H9 (cell line): ENCODE measurements around the gene SEC14L5. TPM values are rescaled to one million over a fixed set of nuclear protein-coding genes. Genes with fewer than 3 reads are reported as not detected.

ENCODE experiments used
- DNase-seq: peaks from one replicate; pipeline ENCODE4 v3.0.0-alpha.2; 2017
- H2AFZ ChIP-seq: one replicate; pipeline ENCODE4 v1.6.1; 2013; ENCODE audit warnings: mild to moderate bottlenecking, low read length, control low read depth, moderate library complexity
- H2AK5ac ChIP-seq: 2 replicates; pipeline ENCODE4 v1.6.1; 2013; ENCODE audit warnings: low read length, control low read depth, mixed read lengths; ENCODE audit not compliant: insufficient read length
- H2BK120ac ChIP-seq: one replicate; pipeline ENCODE4 v1.6.1; 2013; ENCODE audit warnings: low read depth, mild to moderate bottlenecking, low read length, control low read depth, inconsistent platforms; ENCODE audit not compliant: poor library complexity, severe bottlenecking
- H2BK12ac ChIP-seq: 2 replicates; pipeline ENCODE4 v1.6.1; 2013; ENCODE audit warnings: low read length, control low read depth, mixed read lengths, low read depth; ENCODE audit not compliant: insufficient read length
- H2BK15ac ChIP-seq: 2 replicates; pipeline ENCODE4 v1.6.1; 2013; ENCODE audit warnings: low read depth, low read length, control low read depth
- H2BK20ac ChIP-seq: one replicate; pipeline ENCODE4 v1.6.1; 2013; ENCODE audit warnings: low read depth, mild to moderate bottlenecking, low read length, control low read depth, inconsistent platforms; ENCODE audit not compliant: poor library complexity, severe bottlenecking
- H2BK5ac ChIP-seq: 2 replicates; pipeline ENCODE4 v1.6.1; 2013; ENCODE audit warnings: low read length, control low read depth, mixed read lengths; ENCODE audit not compliant: insufficient read length
- H3K14ac ChIP-seq: 2 replicates; pipeline ENCODE4 v1.6.1; 2013; ENCODE audit warnings: low read length, control low read depth; ENCODE audit not compliant: insufficient read depth
- H3K18ac ChIP-seq: 2 replicates; pipeline ENCODE4 v1.6.1; 2013; ENCODE audit warnings: low read depth, mild to moderate bottlenecking, mixed read lengths, low read length, control low read depth; ENCODE audit not compliant: insufficient read length
- H3K23ac ChIP-seq: 2 replicates; pipeline ENCODE4 v1.6.1; 2013; ENCODE audit warnings: low read length, control low read depth, mixed read lengths, low read depth; ENCODE audit not compliant: insufficient read length
- H3K23me2 ChIP-seq: 2 replicates; pipeline ENCODE4 v1.6.1; 2013; ENCODE audit warnings: low read depth, mild to moderate bottlenecking, mixed read lengths, low read length, control low read depth; ENCODE audit not compliant: insufficient read length, poor library complexity, severe bottlenecking
- H3K27ac ChIP-seq: 2 replicates; pipeline ENCODE4 v1.5.1; 2013; ENCODE audit warnings: low read length, control low read depth, mixed read lengths, low read depth; ENCODE audit not compliant: insufficient read length
- H3K27me3 ChIP-seq: 2 replicates; pipeline ENCODE4 v1.6.1; 2013; ENCODE audit warnings: low read length, control low read depth, inconsistent platforms; ENCODE audit not compliant: insufficient read depth
- H3K4ac ChIP-seq: 2 replicates; pipeline ENCODE4 v1.6.1; 2013; ENCODE audit warnings: low read depth, mild to moderate bottlenecking, control low read depth, inconsistent platforms, low read length, moderate library complexity
- H3K4me1 ChIP-seq: 2 replicates; pipeline ENCODE4 v1.6.1; 2013; ENCODE audit warnings: low read length, control low read depth, inconsistent platforms; ENCODE audit not compliant: insufficient read depth
- H3K4me2 ChIP-seq: 2 replicates; pipeline ENCODE4 v1.6.1; 2013; ENCODE audit warnings: low read length, control low read depth, mixed read lengths; ENCODE audit not compliant: insufficient read length, insufficient read depth
- H3K56ac ChIP-seq: 2 replicates; pipeline ENCODE4 v1.6.1; 2013; ENCODE audit warnings: low read depth, mild to moderate bottlenecking, mixed read lengths, low read length, control low read depth; ENCODE audit not compliant: insufficient read length
- H3K79me1 ChIP-seq: 2 replicates; pipeline ENCODE4 v1.6.1; 2013; ENCODE audit warnings: low read depth, mild to moderate bottlenecking, moderate library complexity, low read length, control low read depth, inconsistent platforms; ENCODE audit not compliant: insufficient read depth, poor library complexity, severe bottlenecking
- H3K79me2 ChIP-seq: 2 replicates; pipeline ENCODE4 v1.6.1; 2013; ENCODE audit warnings: low read length, control low read depth, inconsistent platforms; ENCODE audit not compliant: insufficient read depth
- H3K9ac ChIP-seq: 2 replicates; pipeline ENCODE4 v1.6.1; 2013; ENCODE audit warnings: low read length, control low read depth, mixed read lengths; ENCODE audit not compliant: insufficient read length; ENCODE audit errors: extremely low read depth
- H3K9me3 ChIP-seq: one replicate; pipeline ENCODE4 v1.6.1; 2013; ENCODE audit warnings: low read depth, low read length, inconsistent platforms; ENCODE audit not compliant: control insufficient read depth
- H3T11ph ChIP-seq: one replicate; pipeline ENCODE4 v1.6.1; 2013; ENCODE audit warnings: mild to moderate bottlenecking, low read length, control low read depth, inconsistent platforms
- H4K20me1 ChIP-seq: one replicate; pipeline ENCODE4 v1.6.1; 2013; ENCODE audit not compliant: control insufficient read depth, insufficient read length, insufficient read depth
- H4K5ac ChIP-seq: 2 replicates; pipeline ENCODE4 v1.6.1; 2013; ENCODE audit warnings: low read depth, mild to moderate bottlenecking, mixed read lengths, low read length, control low read depth; ENCODE audit not compliant: insufficient read length
- H4K8ac ChIP-seq: replicated peaks from 2 replicates; pipeline ENCODE4 v1.6.1; 2013; ENCODE audit warnings: low read length, control low read depth, mixed read lengths, low read depth; ENCODE audit not compliant: insufficient read length
- H4K91ac ChIP-seq: 2 replicates; pipeline ENCODE4 v1.6.1; 2013; ENCODE audit warnings: low read depth, mild to moderate bottlenecking, moderate library complexity, mixed read lengths, low read length, control low read depth; ENCODE audit not compliant: insufficient read length
- H3K27ac Mint-ChIP-seq, 3 experiments: 2 replicates in 2 of 3; 3 replicates in 1 of 3; pipeline ENCODE4 v1.8.0; 2020 to 2021; ENCODE audit warnings: mixed read lengths in 3 of 3, mild to moderate bottlenecking in 1 of 3, moderate library complexity in 1 of 3
- H3K27me3 Mint-ChIP-seq: 2 replicates; pipeline ENCODE4 v1.8.0; 2021; ENCODE audit warnings: low read depth, mild to moderate bottlenecking, moderate library complexity, mixed read lengths
- H3K36me3 Mint-ChIP-seq, 3 experiments: 2 replicates in 2 of 3; 3 replicates in 1 of 3; pipeline ENCODE4 v1.8.0; 2020 to 2021; ENCODE audit warnings: low read depth in 3 of 3, mixed read lengths in 3 of 3; ENCODE audit not compliant: insufficient read depth in 1 of 3
- H3K4me1 Mint-ChIP-seq, 2 experiments: 2 replicates each; pipeline ENCODE4 v1.8.0; 2020; ENCODE audit warnings: mixed read lengths in 2 of 2
- H3K4me3 Mint-ChIP-seq, 2 experiments: 2 replicates in 1 of 2; 3 replicates in 1 of 2; pipeline ENCODE4 v1.8.0; 2020 to 2021; ENCODE audit warnings: mild to moderate bottlenecking in 2 of 2, mixed read lengths in 2 of 2, moderate library complexity in 1 of 2
- H3K9me3 Mint-ChIP-seq, 2 experiments: 2 replicates in 1 of 2; 3 replicates in 1 of 2; pipeline ENCODE4 v1.8.0; 2020; ENCODE audit warnings: mild to moderate bottlenecking in 2 of 2, mixed read lengths in 2 of 2, moderate library complexity in 1 of 2
- CTCF ChIP-seq: fragments of 200-600 bp; sonication (generic); conservative IDR thresholded peaks from 3 replicates; pipeline ENCODE4 v1.8.0; 2021; ENCODE audit warnings: antibody characterized with exemption, mild to moderate bottlenecking
- WGBS: extraction: QIAGEN DNeasy Blood & Tissue Kit; methylation state at CpG from one replicate; pipeline ENCODE4 v1.1.7; 2013; ENCODE audit warnings: missing lambda C conversion rate, low lambda C conversion rate, mixed read lengths; ENCODE audit not compliant: insufficient read length; ENCODE audit errors: extremely low coverage; 5-methylcytosine and 5-hydroxymethylcytosine counted together
- total RNA-seq: library from RNA; stranded (reverse); gene quantifications from 2 replicates; pipeline ENCODE4 v1.2.1, GENCODE V29; 2021

SEC14L5 gene
- total RNA-seq, 1 experiment from 2014 or later, result 4.1 TPM

GRCh38 chr16:4934591-4934990 is 23.5 kb upstream of the SEC14L5 start:
- TF ChIP-seq CTCF, result no peak
- Histone ChIP-seq H3K4ac (no peak overlapping the region), H4K8ac (no peak overlapping the region), H2AFZ (no peak overlapping the region), H3K79me1 (no peaks in the 10 kb centered on the region), H3K79me2 (no peaks in the 10 kb centered on the region), H2BK5ac (no peak overlapping the region), H2BK20ac (no peak overlapping the region), H4K20me1 (no peaks in the 10 kb centered on the region), H3K23ac (no peak overlapping the region), H2AK5ac (no peak overlapping the region), H3K23me2 (peaks cover 8% of the 10 kb centered on the region), H3K4me2 (no peak overlapping the region), H2BK120ac (no peak overlapping the region), H3K14ac (no peak overlapping the region), H4K5ac (no peak overlapping the region), H2BK12ac (no peak overlapping the region), H3K27me3 (no peaks in the 10 kb centered on the region), H3K18ac (no peak overlapping the region), H3K4me1 (no peaks in the 10 kb centered on the region; the same call in 1 of the 2 replicates), H3K9me3 (no peaks in the 10 kb centered on the region), H3T11ph (no peak overlapping the region), H3K9ac (no peak overlapping the region), H4K91ac (no peak overlapping the region), H3K27ac (no peak overlapping the region), H3K56ac (no peak overlapping the region), H2BK15ac (no peak overlapping the region)
- H3K36me3 Mint-ChIP-seq, result peaks cover 0 to 10% (median 5%) of the 10 kb centered on the region in 3 experiments; a peak in 2 of 7 replicates
- H3K27ac Mint-ChIP-seq, result no peak overlapping the region; a peak in 2 of 7 replicates
- no CpG with 5 or more reads among the region's 6 CpGs for WGBS
- peak overlapping the region; percentile 33 to 66; a peak in 2 of 5 replicates for H3K4me3 Mint-ChIP-seq
- 0 out of 2 replicates have a peak, but pooled peaks cover 2% of the 10 kb centered on the region for H3K27me3 Mint-ChIP-seq
- no peak for DNase-seq
- peaks cover 8 to 14% of the 10 kb centered on the region in 2 experiments for H3K4me1 Mint-ChIP-seq
- H3K9me3 Mint-ChIP-seq, result no peaks in the 10 kb centered on the region
